GM12875 (cell line): Measurements from ENCODE around the gene RBM33.

ENCODE experiments used
- H3K4me3 ChIP-seq: one replicate; pipeline ENCODE4 v1.5.1; 2011; ENCODE audit warnings: low read depth, low read length, control low read depth
- CTCF ChIP-seq: IDR thresholded peaks from 2 replicates; pipeline ENCODE4 v1.5.1; 2011; ENCODE audit warnings: low read depth, mild to moderate bottlenecking, control low read depth, inconsistent platforms, low read length, moderate library complexity, borderline replicate concordance; ENCODE audit not compliant: insufficient read depth

RBM33 gene

GRCh38 chr7:155787171-155787851 lies 142.8 kb downstream of the RBM33 start:
- no peak for TF ChIP-seq CTCF
- H3K4me3 ChIP-seq, result no peak overlapping the region

GRCh38 chr7:155788616-155789000 lies 144.1 kb downstream of the RBM33 start:
- no peak for TF ChIP-seq CTCF
- H3K4me3 ChIP-seq, result no peak overlapping the region

- no peak overlapping the region for H3K4me3 ChIP-seq
- no peak for TF ChIP-seq CTCF
These were observed 144.7 kb downstream of the RBM33 start for GRCh38 chr7:155789001-155789725.

GRCh38 chr7:155790666-155791065 lies 146.2 kb downstream of the RBM33 start:
- TF ChIP-seq CTCF, result no peak
- no peak overlapping the region for H3K4me3 ChIP-seq

- H3K4me3 ChIP-seq, result no peak overlapping the region
- TF ChIP-seq CTCF, result no peak
These were observed 146.8 kb downstream of the RBM33 start for GRCh38 chr7:155791214-155791737.

- H3K4me3 ChIP-seq, result no peak overlapping the region
- TF ChIP-seq CTCF, result no peak
These were observed 147.4 kb downstream of the RBM33 start for GRCh38 chr7:155791836-155792235.
